Testis (tissue), 2 donors: ENCODE results near the gene SCRN1.

ENCODE experiments used
- CTCF ChIP-seq, 3 experiments: fragments of 450-650 bp in 2 of 3; fragments of 200-600 bp in 1 of 3; sonication (generic) in 1 of 3; IDR thresholded peaks; one replicate each; pipeline ENCODE4 v1.5.1; 2016 to 2019; ENCODE audit warnings: antibody characterized with exemption in 3 of 3, mild to moderate bottlenecking in 2 of 3, moderate library complexity in 1 of 3
- POLR2A ChIP-seq: fragments of 450-650 bp; IDR thresholded peaks from one replicate; pipeline ENCODE4 v1.6.1; 2017; ENCODE audit warnings: antibody characterized with exemption, mild to moderate bottlenecking, moderate library complexity

GRCh38 chr7:29924684-29925083 lies 64.9 kb downstream of the SCRN1 start:
- TF ChIP-seq CTCF (IDR thresholded peaks at IDR 0.05) (no peak), POLR2A (no peak)
